NT2/D1 (cell line): ENCODE results near the gene EXOC6.

ENCODE experiments used
- SUZ12 ChIP-seq: IDR thresholded peaks from 2 replicates; pipeline ENCODE4 v1.6.1; 2011; ENCODE audit not compliant: insufficient read length, insufficient read depth; ENCODE audit errors: extremely low read depth
- YY1 ChIP-seq: IDR thresholded peaks from 2 replicates; pipeline ENCODE4 v1.6.1; 2011; ENCODE audit not compliant: insufficient read length, insufficient read depth

DNA sequence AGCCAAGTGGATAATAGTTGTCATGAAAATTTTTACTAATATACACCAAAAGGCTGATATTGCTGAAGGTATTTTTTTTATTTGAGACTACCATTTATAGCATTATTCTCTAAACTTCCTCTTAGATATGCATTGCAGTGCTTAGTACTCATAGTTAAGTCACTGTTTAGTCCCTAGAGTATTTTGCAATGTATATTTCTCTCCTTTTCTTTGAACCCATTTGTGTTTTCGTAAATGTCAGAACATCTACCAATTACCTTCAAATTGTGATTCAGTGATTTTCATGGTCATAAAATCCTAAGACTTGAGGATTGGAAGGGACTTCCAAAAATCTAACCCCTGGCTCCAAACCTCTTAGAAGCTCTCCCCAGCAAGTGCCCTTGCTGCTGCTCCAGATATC is 190.8 kb downstream of the EXOC6 start:
- no peak for TF ChIP-seq SUZ12
- TF ChIP-seq YY1: no peak
